GM21526 (cell line): ENCODE results near the gene PLPP3.

Source experiments
- ATAC-seq: cut with Tn5 transposase; IDR thresholded peaks from one replicate; pipeline ENCODE4 v1.9.1; 2021; ENCODE audit warnings: moderate library complexity; ENCODE audit not compliant: unreplicated experiment, low FRiP score

PLPP3 gene

DNA sequence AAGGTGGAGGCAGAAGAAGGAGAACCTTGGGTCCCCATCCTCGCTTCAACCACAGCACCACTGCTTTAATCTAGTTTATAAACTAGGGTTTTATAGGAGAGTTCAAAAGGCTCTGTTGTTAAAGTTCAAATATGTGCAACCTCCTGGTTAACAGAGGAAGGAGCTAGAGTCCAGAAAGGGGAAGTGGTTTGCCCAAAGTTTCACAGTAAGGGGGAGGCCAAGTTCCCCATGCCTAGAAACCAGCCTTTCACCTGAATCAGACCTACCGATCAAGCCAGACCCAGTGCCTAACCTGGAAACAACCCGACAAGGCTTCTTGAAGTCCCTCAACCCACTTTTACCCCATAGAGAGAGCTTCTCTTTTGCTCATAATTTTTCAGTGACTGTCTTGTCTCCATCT lies 106.5 kb downstream of the PLPP3 start:
- peak; percentile 95 for ATAC-seq

DNA sequence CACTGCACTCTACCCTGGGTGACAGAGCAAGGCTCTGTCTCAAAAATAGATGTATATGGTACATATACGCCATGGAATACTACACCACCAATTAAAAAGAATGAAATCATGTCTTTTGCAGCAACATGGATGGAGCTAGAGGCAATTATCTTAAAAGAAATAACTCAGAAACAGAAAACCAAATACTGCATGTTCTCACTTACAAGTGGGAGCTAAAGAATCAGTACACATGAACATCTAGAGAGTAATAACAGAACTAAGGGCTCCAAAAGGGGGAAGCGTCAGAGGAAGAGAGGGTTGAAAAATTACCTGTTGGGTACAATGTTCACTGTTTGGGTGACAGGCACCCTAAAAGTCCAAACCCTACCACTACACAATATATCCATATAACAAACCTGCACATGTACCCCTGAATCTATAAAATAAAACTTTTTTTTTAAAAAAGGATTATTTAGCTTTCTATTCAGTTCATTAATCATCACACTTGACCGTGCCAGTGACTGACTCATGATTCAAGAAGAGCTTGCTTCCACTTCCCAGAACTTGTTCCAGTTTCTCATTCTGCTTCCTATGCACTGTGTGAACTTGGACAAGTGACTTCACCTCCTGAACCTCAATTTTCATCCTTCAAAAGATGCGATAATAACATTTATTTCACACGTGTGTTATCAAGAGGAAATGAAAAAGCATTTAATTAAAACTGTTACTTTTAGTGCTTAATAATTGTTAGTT lies 109.6 kb downstream of the PLPP3 start:
- ATAC-seq, result no peak

DNA sequence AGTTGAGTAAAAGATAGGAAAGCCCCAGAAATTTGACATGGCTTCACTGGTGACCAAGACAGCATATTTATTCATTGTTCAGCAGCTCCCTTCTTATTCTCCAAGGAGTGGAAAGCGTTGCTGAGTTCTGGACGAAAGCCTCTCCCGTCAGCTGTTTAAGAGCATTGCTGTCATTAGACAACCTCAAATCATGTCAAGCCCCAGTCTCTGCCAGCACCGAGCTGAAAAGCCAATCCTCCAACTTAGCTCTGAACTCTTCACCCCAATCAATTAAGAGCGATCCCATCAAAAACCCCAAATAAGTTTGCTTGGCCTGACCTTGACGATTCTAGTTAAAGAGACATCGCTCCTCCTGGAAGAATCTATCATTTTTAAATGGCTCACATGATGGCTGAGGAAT lies 110.8 kb downstream of the PLPP3 start:
- ATAC-seq, result no peak

DNA sequence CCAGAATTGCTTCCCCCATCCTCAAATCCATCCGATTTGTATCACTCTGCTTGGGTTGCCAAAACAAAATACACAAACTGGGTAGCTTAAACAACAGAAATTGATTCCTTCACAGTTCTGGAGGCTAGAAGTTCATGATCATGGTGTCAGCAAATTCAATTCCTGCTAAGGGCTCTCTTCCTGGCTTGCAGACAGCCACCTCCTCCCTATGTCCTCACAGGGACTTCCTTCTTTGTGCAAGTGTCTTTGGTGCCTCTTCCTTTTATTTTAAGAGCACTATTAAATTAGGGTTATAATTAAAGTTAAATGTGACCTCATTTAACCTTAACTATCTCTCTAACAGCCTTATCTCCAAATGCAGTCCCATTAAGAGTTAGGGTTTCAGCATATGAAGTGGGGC lies 112.8 kb downstream of the PLPP3 start:
- no peak for ATAC-seq

DNA sequence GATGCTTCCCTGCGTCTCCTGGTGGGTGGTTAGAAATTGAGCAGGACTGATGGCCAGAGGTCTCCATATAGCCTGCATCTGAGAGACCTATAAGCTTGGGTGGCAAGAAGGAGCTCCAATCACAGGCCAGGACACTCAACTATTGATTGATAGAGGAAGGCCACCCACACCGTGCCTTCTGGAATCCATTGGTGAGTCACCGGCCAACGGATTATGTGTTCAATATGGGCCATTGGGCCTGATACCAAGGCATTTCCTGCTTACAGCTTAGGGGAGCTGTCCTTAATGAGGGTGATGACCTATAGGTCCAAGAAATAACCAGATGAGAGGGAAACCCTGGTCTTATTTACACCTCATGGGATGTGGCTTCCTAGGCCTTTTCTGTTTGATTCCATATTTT lies 115.1 kb downstream of the PLPP3 start:
- no peak for ATAC-seq

DNA sequence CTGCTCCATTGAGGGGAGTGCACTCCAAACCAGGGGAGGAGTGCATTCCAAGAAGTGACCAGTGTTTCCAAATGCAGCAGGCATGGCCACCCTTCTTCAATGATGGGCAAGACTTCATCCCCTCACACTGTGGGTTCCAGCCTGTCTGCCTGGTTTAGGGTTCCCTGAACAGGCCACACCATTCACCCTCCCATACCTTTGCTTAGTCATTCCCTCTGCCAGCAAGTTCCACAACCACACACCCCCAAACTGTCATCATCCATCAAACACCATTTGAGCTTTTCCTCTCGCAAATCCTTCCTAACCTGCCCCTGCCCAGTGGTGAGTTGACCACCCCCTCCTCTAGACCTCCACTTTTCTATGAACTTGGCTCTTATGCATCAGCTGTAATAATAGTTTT lies 116.0 kb downstream of the PLPP3 start:
- no peak for ATAC-seq

DNA sequence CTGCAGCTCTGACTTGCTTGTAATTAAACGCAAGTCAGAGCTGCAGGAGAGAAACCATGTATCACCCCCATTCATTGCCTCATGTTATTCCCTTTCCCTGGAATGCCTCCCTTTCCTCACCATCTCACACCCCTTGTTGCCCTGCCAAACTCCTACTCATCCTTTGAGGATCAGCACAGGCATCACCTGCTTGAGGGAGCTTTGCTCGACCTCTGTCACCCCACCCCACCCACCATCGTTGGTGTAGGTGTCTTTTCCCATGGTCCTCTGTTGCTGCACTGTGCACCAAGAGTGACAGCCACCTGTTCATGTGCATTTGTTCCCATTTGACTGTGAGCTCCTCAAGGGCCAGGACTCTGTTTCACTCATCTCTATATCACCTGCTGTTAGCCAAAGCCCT lies 117.2 kb downstream of the PLPP3 start:
- ATAC-seq, result no peak

DNA sequence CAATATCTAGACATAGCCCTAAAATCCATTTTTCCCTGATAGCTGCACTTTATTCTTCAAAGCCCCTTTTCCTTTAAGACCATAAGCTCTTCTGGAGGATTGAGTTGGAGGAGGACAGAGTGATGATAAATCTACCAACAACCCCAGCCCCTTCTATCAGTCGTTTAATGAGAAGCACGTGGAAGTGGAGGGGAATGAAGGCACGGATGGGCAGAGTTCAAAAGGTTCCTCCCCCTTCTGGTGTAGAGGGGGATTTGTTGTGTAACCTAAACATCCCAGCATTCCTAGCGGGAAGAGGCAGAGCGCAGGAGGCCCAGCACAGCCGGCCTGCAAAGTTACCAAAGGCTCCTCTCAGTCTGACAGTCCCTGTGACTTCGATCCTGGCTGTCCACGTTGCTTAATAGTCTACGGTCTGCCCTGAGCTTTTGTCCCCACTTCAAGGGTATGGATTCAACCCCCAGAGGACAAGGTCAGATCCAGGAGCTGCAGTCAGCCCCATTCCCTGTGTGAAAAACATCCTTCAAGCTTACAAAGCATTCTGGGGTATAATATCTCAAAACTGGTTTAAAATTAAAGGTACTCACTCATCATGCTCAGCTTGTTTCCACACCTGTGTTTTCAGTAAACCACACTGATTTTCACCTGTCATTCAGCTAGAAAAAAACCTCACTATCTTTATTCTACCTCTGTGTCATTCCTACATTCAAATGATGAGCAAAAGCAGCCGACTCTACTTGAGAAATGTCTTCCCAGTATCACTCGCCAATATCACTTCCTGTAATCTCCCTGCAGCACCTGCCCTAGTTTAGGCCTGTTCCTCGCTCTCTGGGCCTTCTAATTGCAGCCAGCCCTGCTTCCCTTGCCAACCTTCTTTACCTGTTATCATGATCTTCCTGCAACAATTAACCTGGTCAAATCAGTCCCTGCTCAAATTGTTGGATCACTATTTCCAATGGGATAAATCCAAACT lies 117.9 kb downstream of the PLPP3 start:
- ATAC-seq, result no peak

DNA sequence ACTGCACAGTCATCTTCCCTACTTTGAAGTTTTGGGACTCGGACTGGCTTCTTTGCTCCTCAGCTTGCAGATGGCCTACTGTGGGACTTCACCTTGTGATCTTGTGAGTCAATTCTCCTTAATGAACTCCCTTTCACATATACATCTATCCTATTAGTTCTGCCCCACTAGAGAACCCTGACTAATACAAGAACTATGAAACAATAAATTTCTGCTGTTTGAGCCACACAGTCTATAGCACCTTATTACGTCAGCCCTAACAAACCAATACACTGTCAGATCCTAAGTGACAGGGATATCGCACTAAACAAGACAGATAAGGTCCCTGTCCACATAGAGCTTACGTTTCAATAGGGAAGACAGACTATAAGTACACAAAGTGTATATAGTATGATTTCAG lies 120.1 kb downstream of the PLPP3 start:
- no peak for ATAC-seq

DNA sequence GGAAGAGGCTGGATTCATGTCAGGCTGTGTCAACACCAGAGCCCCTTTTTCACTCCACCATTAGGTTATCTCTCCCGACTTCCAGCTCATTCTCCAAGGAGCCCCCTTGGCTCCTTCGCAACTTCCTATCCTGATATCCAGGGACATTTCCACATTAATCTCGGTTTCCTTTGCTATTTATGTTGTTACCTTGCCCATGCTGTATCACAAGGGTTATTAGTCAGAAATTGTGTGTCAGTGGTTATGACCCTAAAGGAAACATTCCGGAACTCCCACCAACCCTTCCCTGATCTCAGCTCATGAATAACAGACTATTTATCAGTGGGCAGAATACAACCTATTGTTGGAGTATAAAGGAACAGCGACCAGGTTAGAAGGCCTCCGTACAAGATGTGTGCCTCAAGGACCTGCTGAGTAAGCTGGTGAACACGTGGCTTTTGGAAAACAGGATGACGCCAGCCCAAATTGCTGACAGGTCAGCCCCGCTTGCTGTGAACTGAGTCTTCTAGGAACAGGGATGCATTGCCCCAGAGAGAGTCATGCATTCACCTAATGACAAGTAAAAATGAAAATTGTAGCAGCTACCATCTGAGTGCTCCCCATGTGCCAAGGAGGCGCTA lies 121.5 kb downstream of the PLPP3 start:
- no peak for ATAC-seq

DNA sequence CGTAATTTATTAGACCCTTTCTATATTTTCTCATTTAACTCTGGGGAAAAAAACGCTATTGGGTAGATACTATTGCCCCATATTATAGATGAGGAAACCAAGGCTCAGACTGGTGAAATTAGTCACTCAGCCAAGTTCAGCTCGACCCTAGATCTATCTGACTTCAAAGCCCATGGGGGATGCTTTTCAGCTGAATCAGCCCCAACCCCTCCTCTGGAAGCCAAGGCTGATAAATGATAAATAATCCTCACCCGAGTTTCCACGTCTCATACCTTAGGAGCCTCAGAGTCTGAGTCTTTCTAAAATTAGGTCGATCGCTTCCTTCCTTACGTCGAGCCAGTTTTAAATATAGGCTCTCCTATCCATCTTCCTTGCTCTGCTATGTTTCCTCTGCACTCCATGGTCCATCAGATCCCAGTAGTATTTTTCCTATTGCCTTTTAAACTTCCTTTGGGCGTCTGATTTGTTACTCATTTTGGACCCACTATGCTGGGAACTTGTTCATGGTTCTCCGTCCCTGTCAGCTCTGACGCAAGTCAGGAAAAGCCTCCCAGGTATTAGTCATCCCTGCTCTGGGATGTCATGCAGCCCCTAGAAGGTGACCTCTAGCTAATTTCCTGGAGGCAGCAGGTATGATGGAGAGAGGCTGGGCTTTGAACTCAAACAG lies 122.8 kb downstream of the PLPP3 start:
- ATAC-seq, result no peak

DNA sequence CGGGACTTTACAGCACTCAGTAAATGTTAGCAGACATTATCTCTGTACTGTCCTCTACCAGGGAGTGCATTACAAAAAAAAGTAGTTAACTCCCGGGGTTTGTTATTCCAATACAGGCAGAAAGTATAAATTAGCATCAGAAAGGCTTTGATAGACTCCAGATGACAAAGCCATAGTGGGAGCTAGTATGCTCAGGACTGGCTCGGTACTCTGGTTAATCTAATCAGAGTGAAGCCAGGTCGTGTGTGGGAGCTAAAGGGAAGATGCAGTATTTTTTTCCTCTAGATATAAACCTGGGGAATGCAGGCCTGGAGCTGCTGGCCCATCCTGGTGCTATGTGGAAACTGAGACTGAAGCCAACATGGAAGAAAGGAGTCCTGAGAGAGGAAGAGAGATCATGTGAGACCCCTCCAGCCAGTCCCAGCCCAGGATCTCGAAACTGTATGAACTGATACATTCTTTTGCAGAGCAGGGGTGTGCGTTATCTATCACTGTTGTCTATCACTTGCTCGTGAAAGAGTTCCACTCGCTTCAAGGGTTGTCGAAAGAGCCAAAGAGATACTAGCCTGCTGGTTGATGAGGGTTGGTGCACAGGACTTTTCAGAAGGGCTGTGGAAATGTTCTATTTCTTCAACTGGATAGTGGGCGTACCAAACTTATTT lies 125.8 kb downstream of the PLPP3 start:
- ATAC-seq, result no peak

DNA sequence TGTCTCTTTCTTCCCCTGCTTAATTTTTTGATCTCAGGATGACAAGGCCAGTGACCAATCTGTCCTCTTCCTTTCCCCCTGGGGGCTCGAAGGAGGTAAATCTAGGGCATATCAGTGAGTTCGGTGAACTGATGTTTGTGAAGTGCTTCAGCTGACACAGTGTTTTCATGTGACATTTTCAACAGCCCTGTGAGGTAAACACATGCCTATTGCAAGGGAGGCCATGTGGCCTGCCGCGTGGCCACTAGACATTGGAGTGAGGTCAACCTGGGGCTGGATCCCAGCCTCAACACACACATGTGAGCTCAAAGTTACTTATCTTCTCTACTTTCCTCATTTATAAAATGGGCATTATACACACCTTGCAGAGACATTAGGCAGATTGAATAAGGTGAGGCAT lies 126.3 kb downstream of the PLPP3 start:
- ATAC-seq, result no peak

DNA sequence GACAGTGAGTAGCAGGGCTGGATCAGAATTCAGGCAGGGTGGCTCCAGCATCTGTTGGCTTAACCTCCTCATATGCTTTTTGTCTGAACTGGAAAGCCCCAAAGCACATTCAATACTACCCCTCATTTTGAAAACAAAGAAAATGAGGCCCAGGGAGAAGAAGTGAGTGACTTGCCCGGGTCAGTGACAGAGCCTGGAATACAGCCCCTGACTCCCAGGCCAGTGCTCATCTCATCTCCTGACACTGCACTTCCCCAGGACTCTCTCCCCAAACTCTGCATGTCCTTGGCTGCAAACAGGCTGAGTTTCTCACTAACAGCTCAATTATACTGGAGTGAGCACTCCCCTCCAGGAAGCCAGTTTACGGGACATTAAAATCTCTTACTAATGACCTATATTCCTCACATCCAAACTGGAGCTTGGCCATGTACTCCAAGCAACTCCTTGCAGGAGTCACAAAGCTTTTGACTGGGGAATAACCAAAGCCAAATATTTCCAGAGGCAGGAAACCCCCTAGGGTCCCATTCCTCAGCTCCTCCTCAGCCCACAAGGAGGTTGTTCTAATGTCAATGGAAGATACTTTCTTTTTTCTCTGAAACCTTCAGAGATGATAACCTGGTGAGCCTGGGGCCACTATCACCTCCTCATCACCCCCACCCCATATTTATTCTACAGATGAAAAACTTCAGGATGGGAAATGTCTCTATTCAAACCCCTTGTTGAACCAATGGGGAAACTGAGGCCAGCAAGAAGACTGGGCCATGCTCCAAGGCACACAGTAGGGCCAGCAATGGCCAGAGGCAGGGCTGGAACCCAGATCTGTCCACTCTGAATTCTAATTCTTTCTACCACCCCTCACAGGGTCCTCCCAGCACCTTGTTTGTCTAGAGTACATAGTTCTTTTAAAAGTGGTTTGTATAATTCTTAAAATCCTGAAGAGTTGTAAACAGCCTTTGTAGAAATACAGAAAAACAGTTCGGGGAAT lies 127.0 kb downstream of the PLPP3 start:
- no peak for ATAC-seq

DNA sequence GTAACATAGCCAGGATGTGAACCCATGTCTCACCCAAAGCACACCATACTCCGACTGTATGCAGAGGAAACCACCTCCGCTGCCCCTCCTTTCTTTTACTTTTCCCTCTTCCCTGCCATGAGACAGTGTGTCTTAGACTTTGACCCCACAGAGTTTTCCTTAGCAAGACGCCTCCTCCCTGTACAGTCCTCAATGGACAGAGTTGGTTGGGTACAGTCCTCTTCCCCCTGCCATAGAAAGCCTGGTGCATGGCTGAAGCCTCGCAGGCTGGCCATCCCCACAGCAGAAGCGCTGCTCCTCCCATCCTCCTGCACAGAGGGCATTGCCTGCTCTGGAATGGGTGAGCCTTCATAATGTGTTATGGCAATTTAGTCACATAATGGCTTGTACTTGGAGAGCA lies 127.9 kb downstream of the PLPP3 start:
- ATAC-seq, result no peak

DNA sequence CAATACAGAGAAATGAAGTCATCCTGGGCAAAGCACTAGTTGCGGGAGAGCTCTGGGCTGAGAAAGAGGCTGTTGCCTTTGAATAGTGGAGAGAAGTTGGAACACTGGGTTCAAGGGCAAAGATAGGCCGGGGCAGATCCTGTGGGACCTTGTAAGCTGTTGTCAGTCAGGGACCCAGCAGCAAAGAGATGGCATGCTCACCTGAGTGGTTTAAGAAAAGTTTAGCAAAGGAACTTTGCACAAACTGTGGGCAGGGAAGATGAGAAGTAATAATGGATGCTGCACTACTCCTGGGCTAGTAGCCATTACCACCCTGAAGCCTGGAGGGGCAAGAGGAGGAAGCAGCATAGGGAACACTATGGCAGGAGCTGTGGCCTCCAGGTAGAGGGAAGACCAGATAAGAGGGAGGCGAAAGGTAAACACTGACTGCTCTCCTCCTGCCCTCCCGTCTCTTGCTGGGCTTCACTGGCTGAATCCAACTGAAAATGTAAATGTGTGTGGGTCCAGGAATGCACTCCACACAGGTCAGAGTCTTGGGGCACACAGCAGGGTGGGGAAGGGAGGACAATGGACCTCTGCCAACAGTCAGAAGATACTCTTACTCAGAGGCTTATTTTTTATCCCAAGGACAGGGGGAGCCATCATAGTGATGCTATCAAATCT lies 129.2 kb downstream of the PLPP3 start:
- no peak for ATAC-seq

DNA sequence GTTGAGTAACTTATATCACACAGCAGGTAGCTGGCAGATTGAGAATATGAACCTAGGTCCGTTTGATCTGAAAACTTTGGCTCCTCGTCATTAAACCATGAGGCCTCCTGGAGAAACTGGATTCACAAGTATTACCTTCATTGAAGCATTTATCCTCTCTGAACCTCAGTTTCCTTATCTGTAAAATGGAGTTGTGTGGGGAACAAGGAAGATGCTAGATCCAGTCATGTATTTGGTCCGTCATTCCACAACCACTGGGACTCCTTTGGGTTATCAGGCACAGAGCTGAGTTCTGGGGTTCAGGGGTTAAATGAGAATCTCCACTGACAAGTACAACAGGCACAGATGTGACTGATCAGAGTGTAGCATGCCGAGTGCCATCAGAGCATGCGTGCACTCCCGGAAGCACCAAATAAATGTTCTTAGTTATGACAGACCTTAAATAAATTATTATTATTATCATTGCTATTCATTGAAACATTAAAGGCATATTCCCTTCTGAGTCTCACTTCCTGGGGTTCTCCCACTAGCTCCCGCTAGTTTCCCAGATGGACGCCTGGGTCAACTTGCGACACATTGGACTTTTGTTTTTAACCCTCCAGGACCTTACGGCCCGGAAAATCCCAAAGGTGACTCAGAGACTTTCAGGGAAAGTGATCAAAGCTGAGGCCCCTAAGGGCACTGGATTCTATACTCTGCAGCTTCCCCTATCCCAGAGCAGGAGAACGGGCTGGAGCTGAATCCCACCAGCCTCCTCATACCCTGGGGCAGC lies 130.6 kb downstream of the PLPP3 start:
- no peak for ATAC-seq

DNA sequence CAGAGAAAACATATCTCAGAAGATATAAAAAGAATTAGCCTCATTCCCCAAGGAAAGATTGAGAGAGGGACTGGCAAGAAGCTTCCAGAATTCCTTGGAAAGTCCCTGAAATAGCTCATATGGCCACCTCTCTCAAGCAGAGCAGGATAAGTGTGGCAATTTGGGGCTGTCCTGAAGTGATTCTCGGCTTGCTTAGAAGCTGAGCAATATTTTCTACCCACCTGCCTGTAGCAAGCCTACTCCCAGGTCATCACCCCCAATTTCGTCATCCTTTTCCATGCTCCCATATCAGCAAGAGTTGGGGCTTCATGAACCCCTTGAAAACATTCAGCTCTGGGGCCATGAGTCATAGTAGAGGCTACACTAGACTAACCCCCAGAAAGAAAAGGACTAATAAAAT lies 131.5 kb downstream of the PLPP3 start:
- ATAC-seq, result no peak
